ENCODE results near the gene KYNU. TPM values are rescaled to one million over a fixed set of nuclear protein-coding genes. Genes with fewer than 3 reads are reported as not detected.
A peak's percentile ranks its signal among the peaks of the same experiment; 100 is the strongest.
"Not testable (repeated sequence)": the region's sequence is repeated elsewhere in the genome, so short reads cannot be mapped to it uniquely, and the experiment has no call there.

KYNU gene
- total and polyA plus RNA-seq, 10 of the 15 experiments (the other 5 are each of a cell fraction or from before 2014, with no cell fraction given) = 31.3 to 101 (median 38.3) TPM

- ATAC-seq = peak; percentile 22; the same call in 2 of the 3 replicates
- ChIA-PET SMC1A (ENCODE audit: uncharacterized antibody, unreplicated experiment) (interaction anchor here (0.6 to 5.8 kb wide), 6 partner anchors 11 to 198 kb away, joined by 3 to 56 read pairs (median 4); no protein-coding TSS in a partner anchor), CTCF (interaction anchor here (0.8 to 3.7 kb wide), 7 partner anchors 15 to 402 kb away, joined by 3 to 17 read pairs (median 3); no protein-coding TSS in a partner anchor), RAD21 (ENCODE audit: unreplicated experiment) (interaction anchor here (0.6 to 4.0 kb wide), 6 partner anchors 9 to 85 kb away, joined by 3 to 38 read pairs (median 8); no protein-coding TSS in a partner anchor), POLR2A (interaction anchor here (1.2 to 3.2 kb wide), 3 partner anchors 16 to 33 kb away, joined by 3 to 18 read pairs (median 8); no protein-coding TSS in a partner anchor)
- no peaks in the 10 kb centered on the region; the same call in 2 of the 3 replicates for H3K9me3 ChIP-seq (replicated peaks; ENCODE audit: control insufficient read depth, insufficient read depth, low read length)
- H3K27me3 ChIP-seq (replicated peaks in 1 of 2; ENCODE audit: control insufficient read depth in 2 of 2, insufficient read depth in 2 of 2, low read length in 1 of 2) = no peaks in the 10 kb centered on the region
- no peak for FAIRE-seq
- intact Hi-C loops (cut with micrococcal nuclease; ENCODE audit: unreplicated experiment) = no loop called here
- peaks cover 8% of the 10 kb centered on the region for H3K4me1 ChIP-seq (ENCODE audit: control insufficient read depth, insufficient read depth, low read length)
- no peaks in the 10 kb centered on the region for H4K20me1 ChIP-seq (ENCODE audit: control insufficient read depth, insufficient read depth)
- H3K4me3 ChIP-seq = no peak overlapping the region
- H3K79me2 ChIP-seq (ENCODE audit: control insufficient read depth, insufficient read depth, low read length) = peaks cover 39% of the 10 kb centered on the region
- 74% methylated on average over 2 of the region's 3 CpGs for WGBS (ENCODE audit: insufficient coverage, insufficient replicate concordance, low lambda C conversion rate, missing lambda C conversion rate)
- in situ Hi-C loops (cut with MboI) = no loop called here
- peaks cover 0 to 3% of the 10 kb centered on the region in 2 experiments; a peak in 2 of 4 replicates for H3K36me3 ChIP-seq (ENCODE audit: control insufficient read depth in 2 of 2, insufficient read depth in 2 of 2, low read length in 1 of 2)
- peak overlapping the region; percentile 61 for H3K4me2 ChIP-seq (ENCODE audit: control insufficient read depth, insufficient read depth)
- TF ChIP-seq STAT1 (conservative IDR thresholded peaks at IDR 0.05) (no peak), PAX5 (IDR thresholded peaks at IDR 0.05; ENCODE audit: borderline replicate concordance, low read depth, low read length) (peak; percentile 66)
- H3K27ac ChIP-seq (ENCODE audit: control insufficient read depth, insufficient read depth) = no peak overlapping the region
- no peak for DNase-seq (ENCODE audit: low read depth, low spot score)
- H3K9ac ChIP-seq (ENCODE audit: control insufficient read depth, insufficient read depth, low read length) = no peak overlapping the region
- BruUV-seq (replicated peaks) = no TSS peak
- H2AFZ ChIP-seq (ENCODE audit: control insufficient read depth, low read depth, low read length) = no peak overlapping the region
Observed at GRCh38 chr2:142881619-142882018, 4.2 kb downstream of the KYNU start.

DNA sequence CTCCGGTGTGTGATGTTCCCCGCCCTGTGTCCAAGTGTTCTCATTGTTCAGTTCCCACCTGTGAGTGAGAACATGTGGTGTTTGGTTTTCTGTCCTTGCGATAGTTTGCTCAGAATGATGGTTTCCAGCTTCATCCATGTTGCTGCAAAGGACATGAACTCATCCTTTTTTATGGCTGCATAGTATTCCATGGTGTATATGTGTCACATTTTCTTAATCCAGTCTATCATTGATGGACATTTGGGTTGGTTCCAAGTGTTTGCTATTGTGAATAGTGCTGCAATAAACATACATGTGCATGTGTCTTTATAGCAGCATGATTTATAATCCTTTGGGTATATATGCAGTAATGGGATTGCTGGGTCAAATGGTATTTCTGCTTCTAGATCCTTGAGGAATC lies 5.0 kb downstream of the KYNU start:
- intact Hi-C loops (cut with micrococcal nuclease; ENCODE audit: unreplicated experiment); in situ Hi-C loops (cut with MboI); ATAC-seq; H3K4me1 ChIP-seq (ENCODE audit: control insufficient read depth, insufficient read depth, low read length); H3K36me3 ChIP-seq (ENCODE audit: control insufficient read depth in 2 of 2, insufficient read depth in 2 of 2, low read length in 1 of 2); FAIRE-seq; BruUV-seq (replicated peaks); H3K4me2 ChIP-seq (ENCODE audit: control insufficient read depth, insufficient read depth); H3K27me3 ChIP-seq (replicated peaks in 1 of 2; ENCODE audit: control insufficient read depth in 2 of 2, insufficient read depth in 2 of 2, low read length in 1 of 2); H3K9me3 ChIP-seq (replicated peaks; ENCODE audit: control insufficient read depth, insufficient read depth, low read length); H3K9ac ChIP-seq (ENCODE audit: control insufficient read depth, insufficient read depth, low read length); H4K20me1 ChIP-seq (ENCODE audit: control insufficient read depth, insufficient read depth); H2AFZ ChIP-seq (ENCODE audit: control insufficient read depth, low read depth, low read length); DNase-seq (ENCODE audit: low read depth, low spot score); H3K27ac ChIP-seq (ENCODE audit: control insufficient read depth, insufficient read depth); H3K4me3 ChIP-seq: not testable (repeated sequence)
- peaks cover 39% of the 10 kb centered on the region for H3K79me2 ChIP-seq (ENCODE audit: control insufficient read depth, insufficient read depth, low read length)
- TF ChIP-seq ZNF217 (IDR thresholded peaks at IDR 0.05) = peak; percentile 79; the same call in 1 of the 2 replicates
- CTCF ChIA-PET = interaction anchor here (1.4 to 2.4 kb wide), 3 partner anchors 19 to 402 kb away, joined by 3 to 9 read pairs (median 4); no protein-coding TSS in a partner anchor
- SMC1A ChIA-PET (ENCODE audit: uncharacterized antibody, unreplicated experiment) = interaction anchor here (1.0 to 5.8 kb wide), 4 partner anchors 10 to 98 kb away, joined by 3 to 56 read pairs (median 12); no protein-coding TSS in a partner anchor
- RAD21 ChIA-PET (ENCODE audit: unreplicated experiment) = interaction anchor here (0.9 kb wide), 1 partner anchor 78 kb away, joined by 3 read pairs; no protein-coding TSS in a partner anchor
- POLR2A ChIA-PET = interaction anchor here (3.2 kb wide), 1 partner anchor 32 kb away, joined by 18 read pairs; no protein-coding TSS in a partner anchor
- WGBS (ENCODE audit: insufficient coverage, insufficient replicate concordance, low lambda C conversion rate, missing lambda C conversion rate) = 100% methylated on average over 3 of the region's 3 CpGs
